HEK293 (cell line): ENCODE measurements around the gene ATP6V1B1.

Experiments
- CTCF ChIA-PET: fragments of 350-600 bp; formaldehyde crosslinking; extraction: SDS; loops from one replicate; lab custom pipeline; 2021; ENCODE audit warnings: antibody characterized with exemption; lab: Yijun Ruan, JAX
- POLR2A ChIA-PET: fragments of 300-600 bp; formaldehyde crosslinking; extraction: SDS; loops from one replicate; lab custom pipeline; 2020; ENCODE audit warnings: antibody characterized with exemption, inconsistent platforms; lab: Yijun Ruan, JAX
- H3K27ac ChIP-seq: fragments of 200-500 bp; sonication (Bioruptor generic); 2 replicates; pipeline ENCODE4 v1.5.1; 2014; ENCODE audit warnings: low read depth, low read length, control low read depth, inconsistent platforms; ENCODE audit errors: extremely low read depth
- H3K36me3 ChIP-seq, 2 experiments: fragments of 200-500 bp in 1 of 2; sonication (Bioruptor generic) in 1 of 2; 1 replicate in 1 of 2; 2 replicates in 1 of 2; pipeline ENCODE4 v1.5.1; 2014 to 2017; ENCODE audit warnings: inconsistent platforms in 2 of 2, low read length in 2 of 2; ENCODE audit not compliant: control insufficient read depth in 2 of 2, insufficient read depth in 1 of 2
- H3K4me1 ChIP-seq: fragments of 200-500 bp; sonication (Bioruptor generic); 2 replicates; pipeline ENCODE4 v1.5.1; 2014; ENCODE audit warnings: mild to moderate bottlenecking, low read length, inconsistent platforms; ENCODE audit not compliant: control insufficient read depth, insufficient read depth
- H3K4me3 ChIP-seq: 2 replicates; pipeline ENCODE4 v1.5.1; 2011; ENCODE audit warnings: low read depth, mild to moderate bottlenecking, control low read depth, low read length, moderate library complexity
- H3K9me3 ChIP-seq: fragments of 200-500 bp; sonication (Bioruptor generic); 2 replicates; pipeline ENCODE4 v1.5.1; 2014; ENCODE audit warnings: low read depth, low read length, inconsistent platforms; ENCODE audit not compliant: control insufficient read depth, insufficient read depth
- PRDM6 ChIP-seq: fragments of 450-650 bp; formaldehyde crosslinking; IDR thresholded peaks from 2 replicates; pipeline ENCODE4 v1.5.1; 2017; ENCODE audit warnings: missing biosample characterization, missing genetic modification characterization
- SP7 ChIP-seq: fragments of 450-650 bp; formaldehyde crosslinking; IDR thresholded peaks from 2 replicates; pipeline ENCODE4 v1.5.1; 2016; ENCODE audit warnings: missing biosample characterization, missing genetic modification characterization
- YY1 ChIP-seq: fragments of 450-650 bp; formaldehyde crosslinking; IDR thresholded peaks from 2 replicates; pipeline ENCODE4 v1.5.1; 2018; ENCODE audit warnings: missing biosample characterization, missing genetic modification characterization
- ZBTB10 ChIP-seq: fragments of 450-650 bp; formaldehyde crosslinking; IDR thresholded peaks from 2 replicates; pipeline ENCODE4 v1.5.1; 2016; ENCODE audit warnings: missing biosample characterization, missing genetic modification characterization
- ZBTB44 ChIP-seq: fragments of 450-650 bp; IDR thresholded peaks from 2 replicates; pipeline ENCODE4 v1.5.1; 2018; ENCODE audit warnings: missing biosample characterization, mild to moderate bottlenecking, missing genetic modification characterization
- ZBTB8A ChIP-seq: fragments of 450-650 bp; formaldehyde crosslinking; IDR thresholded peaks from 2 replicates; pipeline ENCODE4 v1.5.1; 2016; ENCODE audit warnings: missing biosample characterization, missing genetic modification characterization
- ZFP37 ChIP-seq: fragments of 450-650 bp; formaldehyde crosslinking; IDR thresholded peaks from 2 replicates; pipeline ENCODE4 v1.5.1; 2016; ENCODE audit warnings: missing biosample characterization, missing genetic modification characterization
- ZNF132 ChIP-seq: fragments of 450-650 bp; formaldehyde crosslinking; IDR thresholded peaks from 2 replicates; pipeline ENCODE4 v1.5.1; 2017; ENCODE audit warnings: missing biosample characterization, missing genetic modification characterization, borderline replicate concordance
- ZNF26 ChIP-seq: fragments of 450-650 bp; formaldehyde crosslinking; IDR thresholded peaks from 2 replicates; pipeline ENCODE4 v1.5.1; 2016; ENCODE audit warnings: missing biosample characterization, missing genetic modification characterization
- ZNF416 ChIP-seq: fragments of 450-650 bp; formaldehyde crosslinking; IDR thresholded peaks from 2 replicates; pipeline ENCODE4 v1.5.1; 2016; ENCODE audit warnings: missing biosample characterization, missing genetic modification characterization
- ZNF473 ChIP-seq: fragments of 450-650 bp; formaldehyde crosslinking; IDR thresholded peaks from 2 replicates; pipeline ENCODE4 v1.5.1; 2017; ENCODE audit warnings: missing biosample characterization, missing genetic modification characterization
- ZNF558 ChIP-seq: fragments of 450-650 bp; formaldehyde crosslinking; IDR thresholded peaks from 2 replicates; pipeline ENCODE4 v1.5.1; 2016; ENCODE audit warnings: missing biosample characterization, missing genetic modification characterization
- ZNF571 ChIP-seq: fragments of 450-650 bp; formaldehyde crosslinking; IDR thresholded peaks from 2 replicates; pipeline ENCODE4 v1.5.0; 2017; ENCODE audit warnings: missing biosample characterization, missing genetic modification characterization
- ZNF596 ChIP-seq: fragments of 450-650 bp; IDR thresholded peaks from 2 replicates; pipeline ENCODE4 v1.5.0; 2018; ENCODE audit warnings: missing biosample characterization, mild to moderate bottlenecking, missing genetic modification characterization, moderate library complexity
- ZNF658 ChIP-seq: fragments of 450-650 bp; formaldehyde crosslinking; IDR thresholded peaks from 2 replicates; pipeline ENCODE4; 2016; ENCODE audit warnings: missing biosample characterization, missing genetic modification characterization
- ZNF837 ChIP-seq: fragments of 450-650 bp; formaldehyde crosslinking; IDR thresholded peaks from 2 replicates; pipeline ENCODE4 v1.5.1; 2016; ENCODE audit warnings: missing biosample characterization, missing genetic modification characterization
- ZXDB ChIP-seq: fragments of 450-650 bp; formaldehyde crosslinking; IDR thresholded peaks from 2 replicates; pipeline ENCODE4 v1.5.1; 2016; ENCODE audit warnings: missing biosample characterization, missing genetic modification characterization
- TF ChIP-seq, protein P1 (sequence below): fragments of 450-650 bp; formaldehyde crosslinking; IDR thresholded peaks from 2 replicates; pipeline ENCODE4 v1.5.1; 2017; ENCODE audit warnings: missing biosample characterization, missing genetic modification characterization
- TF ChIP-seq, protein P2 (sequence below): fragments of 450-650 bp; formaldehyde crosslinking; IDR thresholded peaks from 2 replicates; pipeline ENCODE4 v1.5.1; 2016; ENCODE audit warnings: missing biosample characterization, missing genetic modification characterization
- TF ChIP-seq, protein P3 (sequence below): fragments of 450-650 bp; formaldehyde crosslinking; IDR thresholded peaks from 2 replicates; pipeline ENCODE4 v1.5.1; 2016; ENCODE audit warnings: missing biosample characterization, missing genetic modification characterization

Gene ATP6V1B1

DNA sequence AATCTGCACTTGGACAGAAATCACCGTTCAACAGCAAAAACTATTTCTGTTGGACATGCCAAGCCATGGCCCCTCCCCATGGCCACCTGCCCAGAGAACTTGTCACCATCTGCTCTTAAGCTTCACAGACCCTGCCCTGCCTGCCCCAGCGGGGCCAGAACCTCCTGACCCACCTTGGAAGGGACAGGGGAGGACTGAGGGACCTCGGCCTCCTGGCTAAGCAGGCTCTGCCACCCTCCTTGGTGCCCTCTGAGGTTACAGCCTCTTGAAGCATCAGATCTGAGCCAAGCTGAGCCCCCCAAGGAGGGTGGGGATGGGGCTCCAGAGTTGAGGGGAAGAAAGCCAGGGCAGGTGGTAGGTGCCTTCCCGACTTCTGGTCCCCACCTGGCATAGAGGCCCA is 52.5 kb downstream of the ATP6V1B1 start:
- ChIA-PET POLR2A (no interaction called here), CTCF (no interaction called here)
- H3K27ac ChIP-seq: no peak overlapping the region
- no peaks in the 10 kb centered on the region for H3K9me3 ChIP-seq
- H3K4me3 ChIP-seq: no peak overlapping the region
- H3K36me3 ChIP-seq: peaks cover 0 to 88% of the 10 kb centered on the region in 2 experiments; a peak in 1 of 3 replicates
- no peaks in the 10 kb centered on the region for H3K4me1 ChIP-seq
- TF ChIP-seq ZNF132 (no peak), YY1 (tag by site-specific recombination) (no peak), ZNF596 (no peak), ZNF416 (no peak), ZBTB8A (tag by site-specific recombination) (no peak), PRDM6 (tag by site-specific recombination) (no peak), ZNF571 (tag by site-specific recombination) (no peak), ZBTB44 (no peak), ZNF658 (tag by site-specific recombination) (no peak), ZNF558 (tag by site-specific recombination) (no peak), ZNF473 (no peak), ZNF837 (no peak), SP7 (tag by site-specific recombination) (no peak)
- TF ChIP-seq, protein P1, sequence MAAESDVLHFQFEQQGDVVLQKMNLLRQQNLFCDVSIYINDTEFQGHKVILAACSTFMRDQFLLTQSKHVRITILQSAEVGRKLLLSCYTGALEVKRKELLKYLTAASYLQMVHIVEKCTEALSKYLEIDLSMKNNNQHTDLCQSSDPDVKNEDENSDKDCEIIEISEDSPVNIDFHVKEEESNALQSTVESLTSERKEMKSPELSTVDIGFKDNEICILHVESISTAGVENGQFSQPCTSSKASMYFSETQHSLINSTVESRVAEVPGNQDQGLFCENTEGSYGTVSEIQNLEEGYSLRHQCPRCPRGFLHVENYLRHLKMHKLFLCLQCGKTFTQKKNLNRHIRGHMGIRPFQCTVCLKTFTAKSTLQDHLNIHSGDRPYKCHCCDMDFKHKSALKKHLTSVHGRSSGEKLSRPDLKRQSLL (tag by site-specific recombination): no peak

GRCh38 chr2:70988726-70989648 is 53.3 kb downstream of the ATP6V1B1 start:
- POLR2A ChIA-PET: interaction anchor here (0.6 kb wide), 1 partner anchor 9 kb away, joined by 3 read pairs; no protein-coding TSS in a partner anchor
- Histone ChIP-seq H3K9me3 (no peaks in the 10 kb centered on the region), H3K4me3 (no peak overlapping the region), H3K27ac (no peak overlapping the region), H3K4me1 (no peaks in the 10 kb centered on the region), H3K36me3 (peaks cover 0 to 80% of the 10 kb centered on the region in 2 experiments; a peak in 1 of 3 replicates)
- CTCF ChIA-PET: interaction anchor here (0.6 to 1.2 kb wide), 3 partner anchors 12 to 127 kb away, joined by 3 to 7 read pairs (median 3); no protein-coding TSS in a partner anchor
- TF ChIP-seq ZNF26 (tag by site-specific recombination): no peak
- TF ChIP-seq, protein P2, sequence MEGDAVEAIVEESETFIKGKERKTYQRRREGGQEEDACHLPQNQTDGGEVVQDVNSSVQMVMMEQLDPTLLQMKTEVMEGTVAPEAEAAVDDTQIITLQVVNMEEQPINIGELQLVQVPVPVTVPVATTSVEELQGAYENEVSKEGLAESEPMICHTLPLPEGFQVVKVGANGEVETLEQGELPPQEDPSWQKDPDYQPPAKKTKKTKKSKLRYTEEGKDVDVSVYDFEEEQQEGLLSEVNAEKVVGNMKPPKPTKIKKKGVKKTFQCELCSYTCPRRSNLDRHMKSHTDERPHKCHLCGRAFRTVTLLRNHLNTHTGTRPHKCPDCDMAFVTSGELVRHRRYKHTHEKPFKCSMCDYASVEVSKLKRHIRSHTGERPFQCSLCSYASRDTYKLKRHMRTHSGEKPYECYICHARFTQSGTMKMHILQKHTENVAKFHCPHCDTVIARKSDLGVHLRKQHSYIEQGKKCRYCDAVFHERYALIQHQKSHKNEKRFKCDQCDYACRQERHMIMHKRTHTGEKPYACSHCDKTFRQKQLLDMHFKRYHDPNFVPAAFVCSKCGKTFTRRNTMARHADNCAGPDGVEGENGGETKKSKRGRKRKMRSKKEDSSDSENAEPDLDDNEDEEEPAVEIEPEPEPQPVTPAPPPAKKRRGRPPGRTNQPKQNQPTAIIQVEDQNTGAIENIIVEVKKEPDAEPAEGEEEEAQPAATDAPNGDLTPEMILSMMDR (tag by site-specific recombination): no peak
- TF ChIP-seq ZBTB10 (tag by site-specific recombination): no peak
- TF ChIP-seq ZFP37 (tag by site-specific recombination): no peak
- no peak for TF ChIP-seq ZXDB (tag by site-specific recombination)
- TF ChIP-seq, protein P3, sequence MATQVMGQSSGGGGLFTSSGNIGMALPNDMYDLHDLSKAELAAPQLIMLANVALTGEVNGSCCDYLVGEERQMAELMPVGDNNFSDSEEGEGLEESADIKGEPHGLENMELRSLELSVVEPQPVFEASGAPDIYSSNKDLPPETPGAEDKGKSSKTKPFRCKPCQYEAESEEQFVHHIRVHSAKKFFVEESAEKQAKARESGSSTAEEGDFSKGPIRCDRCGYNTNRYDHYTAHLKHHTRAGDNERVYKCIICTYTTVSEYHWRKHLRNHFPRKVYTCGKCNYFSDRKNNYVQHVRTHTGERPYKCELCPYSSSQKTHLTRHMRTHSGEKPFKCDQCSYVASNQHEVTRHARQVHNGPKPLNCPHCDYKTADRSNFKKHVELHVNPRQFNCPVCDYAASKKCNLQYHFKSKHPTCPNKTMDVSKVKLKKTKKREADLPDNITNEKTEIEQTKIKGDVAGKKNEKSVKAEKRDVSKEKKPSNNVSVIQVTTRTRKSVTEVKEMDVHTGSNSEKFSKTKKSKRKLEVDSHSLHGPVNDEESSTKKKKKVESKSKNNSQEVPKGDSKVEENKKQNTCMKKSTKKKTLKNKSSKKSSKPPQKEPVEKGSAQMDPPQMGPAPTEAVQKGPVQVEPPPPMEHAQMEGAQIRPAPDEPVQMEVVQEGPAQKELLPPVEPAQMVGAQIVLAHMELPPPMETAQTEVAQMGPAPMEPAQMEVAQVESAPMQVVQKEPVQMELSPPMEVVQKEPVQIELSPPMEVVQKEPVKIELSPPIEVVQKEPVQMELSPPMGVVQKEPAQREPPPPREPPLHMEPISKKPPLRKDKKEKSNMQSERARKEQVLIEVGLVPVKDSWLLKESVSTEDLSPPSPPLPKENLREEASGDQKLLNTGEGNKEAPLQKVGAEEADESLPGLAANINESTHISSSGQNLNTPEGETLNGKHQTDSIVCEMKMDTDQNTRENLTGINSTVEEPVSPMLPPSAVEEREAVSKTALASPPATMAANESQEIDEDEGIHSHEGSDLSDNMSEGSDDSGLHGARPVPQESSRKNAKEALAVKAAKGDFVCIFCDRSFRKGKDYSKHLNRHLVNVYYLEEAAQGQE: no peak
